ENCODE results near the gene AKIRIN2. TPM values are rescaled to one million over a fixed set of nuclear protein-coding genes. Genes with fewer than 3 reads are reported as not detected.

Gene AKIRIN2
- total and polyA plus RNA-seq, 2 experiments from 2014 or later: 24.2 to 49.6 TPM

DNA sequence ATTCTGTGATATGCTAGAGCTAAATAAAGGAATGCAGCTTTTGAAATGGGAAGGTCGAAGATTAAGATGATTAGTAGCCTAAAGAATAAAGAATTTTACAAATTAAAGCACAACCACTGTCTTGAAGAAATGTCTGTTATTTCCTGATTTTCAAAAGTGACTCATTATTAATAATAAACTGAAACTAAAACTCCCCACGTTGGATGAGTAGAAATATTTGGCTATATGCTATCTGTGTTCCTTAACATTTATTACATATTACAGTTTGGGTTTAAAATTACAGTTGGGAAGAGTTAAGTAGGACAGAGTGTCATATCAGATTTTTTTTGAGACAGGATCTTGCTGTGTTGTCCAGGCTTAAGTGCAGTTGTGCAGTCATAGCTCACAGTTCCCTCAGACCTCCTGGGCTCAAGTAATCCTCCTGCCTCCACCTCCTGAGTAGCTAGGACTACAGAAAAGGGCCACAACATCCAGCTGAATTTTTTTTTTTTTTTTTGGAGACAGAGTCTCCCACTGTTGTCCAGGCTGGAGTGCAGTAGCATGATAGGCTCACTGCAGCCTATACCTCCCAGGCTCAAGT lies 47.1 kb downstream of the AKIRIN2 start:
- no peak overlapping the region for H2AFZ ChIP-seq
- no peaks in the 10 kb centered on the region for H4K20me1 ChIP-seq (ENCODE audit: insufficient read depth, poor library complexity, severe bottlenecking)
- DNase-seq (ENCODE audit: low spot score): no peak
- H3K79me2 ChIP-seq: no peaks in the 10 kb centered on the region
- H3K9me2 ChIP-seq (replicated peaks; ENCODE audit: insufficient read depth): no peaks in the 10 kb centered on the region
- H3K9me3 ChIP-seq (ENCODE audit: low read depth): no peaks in the 10 kb centered on the region
- H3K4me1 ChIP-seq (ENCODE audit: insufficient read depth): no peaks in the 10 kb centered on the region
- H3K27me3 ChIP-seq: no peaks in the 10 kb centered on the region
- no peak for TF ChIP-seq EZH2phosphoT487 (IDR thresholded peaks at IDR 0.05; ENCODE audit: low read depth, severe bottlenecking, unreplicated experiment)
- TF ChIP-seq, protein P1, sequence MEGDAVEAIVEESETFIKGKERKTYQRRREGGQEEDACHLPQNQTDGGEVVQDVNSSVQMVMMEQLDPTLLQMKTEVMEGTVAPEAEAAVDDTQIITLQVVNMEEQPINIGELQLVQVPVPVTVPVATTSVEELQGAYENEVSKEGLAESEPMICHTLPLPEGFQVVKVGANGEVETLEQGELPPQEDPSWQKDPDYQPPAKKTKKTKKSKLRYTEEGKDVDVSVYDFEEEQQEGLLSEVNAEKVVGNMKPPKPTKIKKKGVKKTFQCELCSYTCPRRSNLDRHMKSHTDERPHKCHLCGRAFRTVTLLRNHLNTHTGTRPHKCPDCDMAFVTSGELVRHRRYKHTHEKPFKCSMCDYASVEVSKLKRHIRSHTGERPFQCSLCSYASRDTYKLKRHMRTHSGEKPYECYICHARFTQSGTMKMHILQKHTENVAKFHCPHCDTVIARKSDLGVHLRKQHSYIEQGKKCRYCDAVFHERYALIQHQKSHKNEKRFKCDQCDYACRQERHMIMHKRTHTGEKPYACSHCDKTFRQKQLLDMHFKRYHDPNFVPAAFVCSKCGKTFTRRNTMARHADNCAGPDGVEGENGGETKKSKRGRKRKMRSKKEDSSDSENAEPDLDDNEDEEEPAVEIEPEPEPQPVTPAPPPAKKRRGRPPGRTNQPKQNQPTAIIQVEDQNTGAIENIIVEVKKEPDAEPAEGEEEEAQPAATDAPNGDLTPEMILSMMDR (IDR thresholded peaks at IDR 0.05; ENCODE audit: poor library complexity): no peak
- TF ChIP-seq EZH2 (IDR thresholded peaks at IDR 0.05; ENCODE audit: borderline replicate concordance): no peak
- H3K36me3 ChIP-seq (replicated peaks; ENCODE audit: insufficient read depth, low read depth): no peaks in the 10 kb centered on the region
- no peak overlapping the region for H3K27ac ChIP-seq
- no peak overlapping the region for H3K4me3 ChIP-seq
- WGBS (ENCODE audit: low lambda C conversion rate, missing lambda C conversion rate): 82% methylated on average over 2 of the region's 2 CpGs
- no peak overlapping the region for H3K4me2 ChIP-seq

DNA sequence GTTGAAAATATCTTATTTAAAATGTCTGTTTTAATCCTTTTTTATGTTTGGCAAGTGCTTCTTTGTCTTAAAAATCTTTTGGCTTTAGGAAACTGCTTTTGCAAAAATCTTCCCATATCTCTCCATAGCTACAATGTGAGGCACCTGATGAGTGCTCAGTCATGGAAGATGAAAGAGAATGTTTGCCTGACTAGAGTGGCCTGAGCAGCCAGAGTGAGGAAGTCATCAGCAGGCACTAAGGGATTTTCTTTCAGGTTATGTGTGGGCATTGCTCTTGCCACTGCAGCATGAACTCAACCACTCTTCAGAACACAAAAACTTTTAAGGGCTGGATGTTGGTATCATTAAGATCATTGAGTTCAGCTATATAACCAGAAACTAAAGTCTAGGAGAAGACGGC lies 47.9 kb downstream of the AKIRIN2 start:
- Histone ChIP-seq H3K9me2 (replicated peaks; ENCODE audit: insufficient read depth) (no peaks in the 10 kb centered on the region), H3K4me1 (ENCODE audit: insufficient read depth) (no peaks in the 10 kb centered on the region), H3K4me3 (no peak overlapping the region), H4K20me1 (ENCODE audit: insufficient read depth, poor library complexity, severe bottlenecking) (no peaks in the 10 kb centered on the region), H3K9me3 (ENCODE audit: low read depth) (no peaks in the 10 kb centered on the region), H2AFZ (no peak overlapping the region), H3K4me2 (no peak overlapping the region), H3K36me3 (replicated peaks; ENCODE audit: insufficient read depth, low read depth) (no peaks in the 10 kb centered on the region), H3K27ac (no peak overlapping the region), H3K27me3 (no peaks in the 10 kb centered on the region), H3K79me2 (no peaks in the 10 kb centered on the region)
- WGBS (ENCODE audit: low lambda C conversion rate, missing lambda C conversion rate): 94% methylated on average over 1 of the region's 1 CpG
- no peak for DNase-seq (ENCODE audit: low spot score)
- TF ChIP-seq EZH2 (IDR thresholded peaks at IDR 0.05; ENCODE audit: borderline replicate concordance) (no peak), EZH2phosphoT487 (IDR thresholded peaks at IDR 0.05; ENCODE audit: low read depth, severe bottlenecking, unreplicated experiment) (no peak)
- TF ChIP-seq, protein P1 (IDR thresholded peaks at IDR 0.05; ENCODE audit: poor library complexity): no peak

DNA sequence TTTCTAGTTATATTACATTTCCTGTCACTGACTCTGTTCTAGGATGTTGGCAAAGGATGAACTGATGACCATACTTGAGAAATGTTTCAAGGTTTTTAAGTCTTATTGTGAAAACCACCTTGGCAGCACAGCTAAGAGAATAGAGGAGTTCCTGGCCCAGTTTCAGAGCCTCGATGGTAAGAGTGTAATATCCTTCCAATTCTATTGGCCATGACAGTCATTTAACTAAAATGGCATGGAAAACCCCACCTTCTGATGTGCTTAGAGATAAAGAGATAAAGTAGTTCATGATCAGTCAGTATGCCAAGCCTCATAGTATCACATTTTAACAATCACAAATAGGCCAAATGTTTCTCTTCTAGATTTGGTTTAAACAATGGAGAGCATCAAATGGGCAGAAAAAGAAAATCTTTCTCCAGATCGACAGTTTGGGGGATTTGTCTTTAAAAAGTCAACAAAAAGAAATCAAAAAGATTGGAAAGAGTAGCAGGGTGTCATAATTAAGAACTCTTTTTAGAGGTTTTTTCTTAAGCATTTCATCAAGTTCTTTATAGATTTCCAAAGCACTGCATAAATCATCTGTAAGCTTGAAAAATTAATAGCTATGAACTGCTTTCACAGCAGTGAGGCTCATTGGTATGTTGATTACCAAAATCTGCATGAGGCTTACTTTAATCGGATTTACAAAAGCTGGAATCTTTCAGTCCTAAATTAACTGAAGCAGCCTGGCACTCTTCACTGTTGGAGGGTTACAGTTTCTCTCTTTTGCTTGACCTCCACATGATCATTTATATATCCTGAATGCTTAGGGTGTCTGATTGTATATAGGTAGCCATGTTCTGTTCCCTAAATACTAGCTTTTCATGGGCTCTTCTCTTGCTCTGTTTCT lies 48.7 kb downstream of the AKIRIN2 start:
- Histone ChIP-seq H3K4me1 (ENCODE audit: insufficient read depth) (no peaks in the 10 kb centered on the region), H3K27ac (no peak overlapping the region), H2AFZ (no peak overlapping the region), H3K27me3 (no peaks in the 10 kb centered on the region), H3K36me3 (replicated peaks; ENCODE audit: insufficient read depth, low read depth) (no peaks in the 10 kb centered on the region), H3K9me3 (ENCODE audit: low read depth) (no peaks in the 10 kb centered on the region), H4K20me1 (ENCODE audit: insufficient read depth, poor library complexity, severe bottlenecking) (no peaks in the 10 kb centered on the region), H3K4me2 (no peak overlapping the region), H3K79me2 (no peaks in the 10 kb centered on the region), H3K9me2 (replicated peaks; ENCODE audit: insufficient read depth) (no peaks in the 10 kb centered on the region), H3K4me3 (no peak overlapping the region)
- no peak for TF ChIP-seq EZH2 (IDR thresholded peaks at IDR 0.05; ENCODE audit: borderline replicate concordance)
- TF ChIP-seq, protein P1 (IDR thresholded peaks at IDR 0.05; ENCODE audit: poor library complexity): no peak
- no peak for TF ChIP-seq EZH2phosphoT487 (IDR thresholded peaks at IDR 0.05; ENCODE audit: low read depth, severe bottlenecking, unreplicated experiment)
- WGBS (ENCODE audit: low lambda C conversion rate, missing lambda C conversion rate): 80% methylated on average over 3 of the region's 3 CpGs
- DNase-seq (ENCODE audit: low spot score): no peak
